ENCODE results near the gene GPRC5A. TPM values are rescaled to one million over a fixed set of nuclear protein-coding genes. Genes with fewer than 3 reads are reported as not detected.

The GPRC5A gene
- total and polyA plus RNA-seq, 2 donors (not counting 3 experiments of a cell fraction or from before 2014, with no cell fraction given) = 22.7 to 86.4 TPM

DNA sequence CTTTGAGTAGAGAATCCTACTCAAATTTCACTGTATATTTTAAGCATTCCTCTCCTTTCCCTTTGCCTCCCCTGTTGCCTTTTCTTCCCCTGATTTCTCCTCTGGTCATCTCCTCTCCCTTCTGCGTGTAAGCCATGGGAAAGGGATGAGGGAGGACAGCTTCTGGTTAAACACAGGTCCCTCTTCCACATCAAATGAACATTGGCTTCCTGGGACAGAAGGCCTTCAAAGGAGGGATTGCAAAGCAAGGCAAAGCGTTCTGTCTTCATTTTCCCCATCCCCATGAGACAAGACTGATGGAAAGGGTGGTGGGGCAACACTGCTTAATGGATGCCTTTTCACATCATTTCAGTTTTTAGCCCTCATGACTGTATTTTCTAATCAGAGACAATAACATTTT, 26.2 kb downstream of the GPRC5A start:
- Histone ChIP-seq H3K4me3 (replicated peaks in 1 of 3; ENCODE audit: insufficient read depth in 1 of 3, low read depth in 1 of 3, low read length in 3 of 3) (no peak overlapping the region), H3K4me1 (ENCODE audit: control insufficient read depth, extremely low read depth, insufficient read depth, low read length) (peaks cover 27% of the 10 kb centered on the region), H3K4me2 (ENCODE audit: insufficient read depth, low read length) (no peak overlapping the region), H3K79me2 (ENCODE audit: control insufficient read depth, insufficient read depth, low read length) (peaks cover 4% of the 10 kb centered on the region), H3K27ac (ENCODE audit: insufficient read depth, low read depth, low read length) (peak overlapping the region; percentile 88), H3K27me3 (ENCODE audit: control insufficient read depth in 2 of 2, insufficient read depth in 2 of 2, low read length in 2 of 2) (no peaks in the 10 kb centered on the region), H4K20me1 (replicated peaks; ENCODE audit: control insufficient read depth, extremely low read depth, insufficient read depth, low read length) (no peaks in the 10 kb centered on the region), H3K9ac (replicated peaks; ENCODE audit: extremely low read depth, insufficient read depth, low read length) (peak overlapping the region; percentile 74), H3K9me1 (replicated peaks; ENCODE audit: control insufficient read depth, extremely low read depth, insufficient read depth, low read length) (no peaks in the 10 kb centered on the region), H3K36me3 (ENCODE audit: control insufficient read depth in 2 of 2, extremely low read depth in 1 of 2, insufficient read depth in 2 of 2, low read length in 2 of 2) (peaks cover 0 to 5% of the 10 kb centered on the region in 2 experiments), H2AFZ (ENCODE audit: low read depth, low read length) (no peak overlapping the region), H3K9me3 (replicated peaks; ENCODE audit: control insufficient read depth, insufficient read depth, low read length) (no peaks in the 10 kb centered on the region)
- BruUV-seq (replicated peaks) = no TSS peak
- ChIA-PET POLR2A (no interaction called here), CTCF (interaction anchor here (1.0 to 5.4 kb wide), 8 partner anchors 26 to 317 kb away, joined by 3 to 116 read pairs (median 18); partner anchors contain the start of genes FAM234B and GPRC5A)
- no peak for TF ChIP-seq POLR2A (IDR thresholded peaks at IDR 0.05; ENCODE audit: low read depth, low read length)
- no peak for TF ChIP-seq JUN (IDR thresholded peaks at IDR 0.05; ENCODE audit: borderline replicate concordance, insufficient read depth, insufficient read length, low read depth)
- TF ChIP-seq MYC (IDR thresholded peaks at IDR 0.05; ENCODE audit: low read depth, low read length) = no peak
- dilution Hi-C loops (cut with MboI; ENCODE audit: extremely low pct_ligation_motif_present, low sequenced_read_pairs) = no loop called here
- intact Hi-C loops (cut with micrococcal nuclease) = loop anchor here (2.0 to 5.0 kb wide), 2 partner anchors 190 to 743 kb away; no protein-coding TSS in a partner anchor
- no peak for DNase-seq (ENCODE audit: low read depth, low spot score)
- no peak for FAIRE-seq

DNA sequence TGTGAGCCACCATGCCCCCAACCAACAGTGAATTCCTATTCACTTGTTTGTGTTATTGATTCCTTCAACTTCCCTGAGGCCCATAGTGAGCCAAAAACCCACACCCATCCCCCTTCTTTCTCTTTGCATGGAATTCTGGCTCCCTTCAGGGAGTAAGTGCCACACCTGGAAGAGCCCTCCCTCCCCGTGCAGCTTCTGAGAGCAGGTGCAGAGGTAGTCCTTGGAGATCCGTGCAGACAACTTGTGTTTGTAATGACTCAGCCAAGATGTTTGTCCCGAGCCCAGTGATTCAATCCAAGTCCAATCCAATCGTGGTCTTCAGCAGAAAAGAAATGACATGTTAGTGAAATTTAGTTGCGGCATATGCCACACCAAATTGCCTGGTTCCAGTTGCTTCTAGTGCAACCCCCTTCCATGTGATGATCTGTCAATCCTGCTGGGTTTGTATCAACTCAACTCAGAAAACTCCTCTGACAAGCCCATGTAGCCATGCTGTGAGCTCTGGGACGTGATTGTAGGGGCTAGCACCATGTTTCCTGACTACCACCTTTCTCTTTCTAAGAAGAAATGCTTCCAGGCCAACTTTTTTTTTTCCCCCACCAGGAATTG, 27.5 kb downstream of the GPRC5A start:
- no peak overlapping the region for H3K9ac ChIP-seq (replicated peaks; ENCODE audit: extremely low read depth, insufficient read depth, low read length)
- no peaks in the 10 kb centered on the region for H3K36me3 ChIP-seq (ENCODE audit: control insufficient read depth in 2 of 2, extremely low read depth in 1 of 2, insufficient read depth in 2 of 2, low read length in 2 of 2)
- H2AFZ ChIP-seq (ENCODE audit: low read depth, low read length) = no peak overlapping the region
- TF ChIP-seq FOS (IDR thresholded peaks at IDR 0.05; ENCODE audit: borderline replicate concordance, insufficient read depth, low read length) = no peak
- TF ChIP-seq, protein P1, sequence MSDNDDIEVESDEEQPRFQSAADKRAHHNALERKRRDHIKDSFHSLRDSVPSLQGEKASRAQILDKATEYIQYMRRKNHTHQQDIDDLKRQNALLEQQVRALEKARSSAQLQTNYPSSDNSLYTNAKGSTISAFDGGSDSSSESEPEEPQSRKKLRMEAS (IDR thresholded peaks at IDR 0.05; ENCODE audit: insufficient read depth, insufficient read length) = no peak
- TF ChIP-seq EZH2 (IDR thresholded peaks at IDR 0.05; ENCODE audit: borderline replicate concordance, low read depth, low read length, severe bottlenecking) = no peak
- TF ChIP-seq POLR2A (IDR thresholded peaks at IDR 0.05; ENCODE audit: low read depth, low read length) = no peak
- TF ChIP-seq MYC (IDR thresholded peaks at IDR 0.05; ENCODE audit: low read depth, low read length) = no peak
- no peak for TF ChIP-seq JUN (IDR thresholded peaks at IDR 0.05; ENCODE audit: borderline replicate concordance, insufficient read depth, insufficient read length, low read depth)
- TF ChIP-seq GATA2 (IDR thresholded peaks at IDR 0.05; ENCODE audit: insufficient read depth, insufficient read length, low read depth, low read length) = no peak
- TF ChIP-seq, protein P2, sequence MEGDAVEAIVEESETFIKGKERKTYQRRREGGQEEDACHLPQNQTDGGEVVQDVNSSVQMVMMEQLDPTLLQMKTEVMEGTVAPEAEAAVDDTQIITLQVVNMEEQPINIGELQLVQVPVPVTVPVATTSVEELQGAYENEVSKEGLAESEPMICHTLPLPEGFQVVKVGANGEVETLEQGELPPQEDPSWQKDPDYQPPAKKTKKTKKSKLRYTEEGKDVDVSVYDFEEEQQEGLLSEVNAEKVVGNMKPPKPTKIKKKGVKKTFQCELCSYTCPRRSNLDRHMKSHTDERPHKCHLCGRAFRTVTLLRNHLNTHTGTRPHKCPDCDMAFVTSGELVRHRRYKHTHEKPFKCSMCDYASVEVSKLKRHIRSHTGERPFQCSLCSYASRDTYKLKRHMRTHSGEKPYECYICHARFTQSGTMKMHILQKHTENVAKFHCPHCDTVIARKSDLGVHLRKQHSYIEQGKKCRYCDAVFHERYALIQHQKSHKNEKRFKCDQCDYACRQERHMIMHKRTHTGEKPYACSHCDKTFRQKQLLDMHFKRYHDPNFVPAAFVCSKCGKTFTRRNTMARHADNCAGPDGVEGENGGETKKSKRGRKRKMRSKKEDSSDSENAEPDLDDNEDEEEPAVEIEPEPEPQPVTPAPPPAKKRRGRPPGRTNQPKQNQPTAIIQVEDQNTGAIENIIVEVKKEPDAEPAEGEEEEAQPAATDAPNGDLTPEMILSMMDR (IDR thresholded peaks at IDR 0.05; ENCODE audit: extremely low read depth in 1 of 2, insufficient read depth in 1 of 2, low read depth in 1 of 2, low read length in 2 of 2) = no peak
- no peak for TF ChIP-seq POLR2AphosphoS5 (IDR thresholded peaks at IDR 0.05; ENCODE audit: insufficient read depth, low read depth, low read length)
- no peak for FAIRE-seq
- no peaks in the 10 kb centered on the region for H3K27me3 ChIP-seq (ENCODE audit: control insufficient read depth in 2 of 2, insufficient read depth in 2 of 2, low read length in 2 of 2)
- no TSS peak for BruUV-seq (replicated peaks)
- no peaks in the 10 kb centered on the region for H4K20me1 ChIP-seq (replicated peaks; ENCODE audit: control insufficient read depth, extremely low read depth, insufficient read depth, low read length)
- no peak overlapping the region for H3K4me3 ChIP-seq (replicated peaks in 1 of 3; ENCODE audit: insufficient read depth in 1 of 3, low read depth in 1 of 3, low read length in 3 of 3)
- intact Hi-C loops (cut with micrococcal nuclease) (loop anchor here (5.0 kb wide), 1 partner anchor 192 kb away; no protein-coding TSS in a partner anchor), dilution Hi-C loops (cut with MboI; ENCODE audit: extremely low pct_ligation_motif_present, low sequenced_read_pairs) (no loop called here)
- no peak for DNase-seq (ENCODE audit: low read depth, low spot score)
- no peak overlapping the region for H3K4me2 ChIP-seq (ENCODE audit: insufficient read depth, low read length)
- H3K9me3 ChIP-seq (replicated peaks; ENCODE audit: control insufficient read depth, insufficient read depth, low read length) = no peaks in the 10 kb centered on the region
- ChIA-PET POLR2A (no interaction called here), CTCF (interaction anchor here (1.0 to 1.2 kb wide), 2 partner anchors 57 to 58 kb away, joined by 3 read pairs; no protein-coding TSS in a partner anchor)
- H3K79me2 ChIP-seq (ENCODE audit: control insufficient read depth, insufficient read depth, low read length) = peaks cover 4% of the 10 kb centered on the region
- no peaks in the 10 kb centered on the region for H3K9me1 ChIP-seq (replicated peaks; ENCODE audit: control insufficient read depth, extremely low read depth, insufficient read depth, low read length)
- no peak overlapping the region for H3K27ac ChIP-seq (ENCODE audit: insufficient read depth, low read depth, low read length)
- peaks cover 27% of the 10 kb centered on the region for H3K4me1 ChIP-seq (ENCODE audit: control insufficient read depth, extremely low read depth, insufficient read depth, low read length)
